ENCODE data around the gene SWAP70.

SWAP70 gene

GRCh38 chr11:9756878-9757277 lies 93.0 kb downstream of the SWAP70 start:
- Histone ChIP-seq H3K4me1 (peaks cover 6% of the 10 kb centered on the region), H3K4me3 (ENCODE audit: low read depth, low read length) (no peak overlapping the region), H3K27me3 (no peaks in the 10 kb centered on the region), H3K36me3 (no peaks in the 10 kb centered on the region), H3K9me3 (no peaks in the 10 kb centered on the region)
- no peak for TF ChIP-seq CTCF (IDR thresholded peaks at IDR 0.05; ENCODE audit: low read depth, low read length)
- no peak for DNase-seq

- DNase-seq: peak; percentile 85
- Histone ChIP-seq H3K27me3 (no peaks in the 10 kb centered on the region), H3K4me1 (peaks cover 6% of the 10 kb centered on the region), H3K36me3 (no peaks in the 10 kb centered on the region), H3K4me3 (ENCODE audit: low read depth, low read length) (peak overlapping the region; percentile 68), H3K9me3 (no peaks in the 10 kb centered on the region)
- no peak; the same call in 1 of the 2 replicates for TF ChIP-seq CTCF (IDR thresholded peaks at IDR 0.05; ENCODE audit: low read depth, low read length)
Observed at GRCh38 chr11:9757809-9758636, 94.1 kb downstream of the SWAP70 start.

GRCh38 chr11:9758637-9759518 lies 95.0 kb downstream of the SWAP70 start:
- Histone ChIP-seq H3K4me1 (peaks cover 6% of the 10 kb centered on the region), H3K4me3 (ENCODE audit: low read depth, low read length) (peak overlapping the region; percentile 68)

GRCh38 chr11:9759519-9760192 lies 95.8 kb downstream of the SWAP70 start:
- no peak for TF ChIP-seq CTCF (IDR thresholded peaks at IDR 0.05; ENCODE audit: low read depth, low read length)
- Histone ChIP-seq H3K27me3 (no peaks in the 10 kb centered on the region), H3K4me3 (ENCODE audit: low read depth, low read length) (no peak overlapping the region), H3K36me3 (no peaks in the 10 kb centered on the region), H3K9me3 (no peaks in the 10 kb centered on the region), H3K4me1 (peaks cover 6% of the 10 kb centered on the region)
- peak; percentile 53 for DNase-seq

More at GRCh38 chr11:9758637-9759518, 95.0 kb downstream of the SWAP70 start:
- peak; percentile 6; the same call in 1 of the 2 replicates for TF ChIP-seq CTCF (IDR thresholded peaks at IDR 0.05; ENCODE audit: low read depth, low read length)
- Histone ChIP-seq H3K9me3 (no peaks in the 10 kb centered on the region), H3K36me3 (no peaks in the 10 kb centered on the region), H3K27me3 (no peaks in the 10 kb centered on the region)
- peak; percentile 66 for DNase-seq

- TF ChIP-seq CTCF (IDR thresholded peaks at IDR 0.05; ENCODE audit: low read depth, low read length): no peak
- Histone ChIP-seq H3K4me3 (ENCODE audit: low read depth, low read length) (no peak overlapping the region), H3K36me3 (no peaks in the 10 kb centered on the region), H3K4me1 (peaks cover 12% of the 10 kb centered on the region), H3K27me3 (no peaks in the 10 kb centered on the region), H3K9me3 (no peaks in the 10 kb centered on the region)
- no peak for DNase-seq
Observed at GRCh38 chr11:9760193-9760575, 96.3 kb downstream of the SWAP70 start.

Data from BE2C (cell line).